IMR-90 (cell line): ENCODE data around the gene GPC4. TPM values are rescaled to one million over a fixed set of nuclear protein-coding genes. Genes with fewer than 3 reads are reported as not detected.

ENCODE experiments used
- ATAC-seq: fragments of 200-7000 bp; cut with Tn5 transposase; 2 replicates; pipeline ENCODE4 v1.9.1; 2020; ENCODE audit warnings: low read depth, mild to moderate bottlenecking, moderate library complexity
- BruUV-seq: library from RNA; stranded (reverse); fragments of 400-500 nt; replicated peaks from 2 replicates; lab custom pipeline; 2021; lab: Mats Ljungman, UMichigan
- CTCF ChIA-PET: fragments of 300-600 bp; formaldehyde crosslinking; extraction: SDS; loops from one replicate; lab custom pipeline; 2021; ENCODE audit warnings: antibody characterized with exemption; lab: Yijun Ruan, JAX
- POLR2A ChIA-PET: fragments of 300-600 bp; sonication (Branson Sonifier 250); formaldehyde crosslinking; loops from one replicate; lab custom pipeline; 2022; ENCODE audit warnings: antibody characterized with exemption; ENCODE audit not compliant: unreplicated experiment; lab: Charles Lee
- DNase-seq: peaks from one replicate; pipeline ENCODE4 v3.0.0; 2013
- H2AFZ ChIP-seq: replicated peaks from 2 replicates; pipeline ENCODE3; 2013; ENCODE audit warnings: low read length, mild to moderate bottlenecking; ENCODE audit not compliant: poor library complexity
- H2AK5ac ChIP-seq: 2 replicates; pipeline ENCODE4 v1.6.1; 2013; ENCODE audit warnings: low read depth, low read length, inconsistent platforms
- H2AK9ac ChIP-seq: replicated peaks from 2 replicates; pipeline ENCODE3; 2013; ENCODE audit warnings: mild to moderate bottlenecking, low read depth, low read length, moderate library complexity; ENCODE audit not compliant: poor library complexity
- H2BK120ac ChIP-seq: 2 replicates; pipeline ENCODE4 v1.6.1; 2013; ENCODE audit warnings: low read depth, low read length, inconsistent platforms
- H2BK15ac ChIP-seq: 3 replicates; pipeline ENCODE4 v1.6.1; 2013; ENCODE audit warnings: low read depth, low read length, inconsistent platforms
- H2BK20ac ChIP-seq: 2 replicates; pipeline ENCODE4 v1.6.1; 2013; ENCODE audit warnings: low read depth, mild to moderate bottlenecking, inconsistent platforms, low read length, moderate library complexity
- H2BK5ac ChIP-seq: 2 replicates; pipeline ENCODE4 v1.6.1; 2013; ENCODE audit warnings: mild to moderate bottlenecking, low read depth, low read length, inconsistent platforms; ENCODE audit not compliant: poor library complexity, severe bottlenecking
- H3K14ac ChIP-seq: replicated peaks from 2 replicates; pipeline ENCODE4 v1.6.1; 2013; ENCODE audit warnings: low read depth, low read length, inconsistent platforms
- H3K18ac ChIP-seq: 2 replicates; pipeline ENCODE4 v1.6.1; 2013; ENCODE audit warnings: low read depth, low read length, control low read depth
- H3K23ac ChIP-seq: 2 replicates; pipeline ENCODE4 v1.6.1; 2013; ENCODE audit warnings: low read depth, low read length, inconsistent platforms
- H3K27ac ChIP-seq: 2 replicates; pipeline ENCODE4 v1.5.1; 2013; ENCODE audit warnings: mild to moderate bottlenecking, control low read depth, low read length; ENCODE audit not compliant: insufficient read depth
- H3K27me3 ChIP-seq: 2 replicates; pipeline ENCODE4 v1.6.1; 2013; ENCODE audit warnings: low read length; ENCODE audit not compliant: control insufficient read depth, insufficient read depth
- H3K36me3 ChIP-seq: 2 replicates; pipeline ENCODE4 v1.6.1; 2013; ENCODE audit warnings: low read length, mixed read lengths; ENCODE audit not compliant: control insufficient read depth, insufficient read depth
- H3K4ac ChIP-seq: 2 replicates; pipeline ENCODE4 v1.6.1; 2013; ENCODE audit warnings: low read depth, low read length, inconsistent platforms
- H3K4me1 ChIP-seq: 2 replicates; pipeline ENCODE4 v1.6.1; 2013; ENCODE audit warnings: low read length, mixed read lengths; ENCODE audit not compliant: control insufficient read depth, insufficient read depth
- H3K4me2 ChIP-seq: 2 replicates; pipeline ENCODE4 v1.6.1; 2013; ENCODE audit warnings: low read depth, mild to moderate bottlenecking, control low read depth, low read length, moderate library complexity
- H3K4me3 ChIP-seq: 2 replicates; pipeline ENCODE4 v1.5.1; 2013; ENCODE audit warnings: low read depth, mild to moderate bottlenecking, control low read depth, low read length, moderate library complexity; ENCODE audit not compliant: insufficient read depth
- H3K56ac ChIP-seq: 2 replicates; pipeline ENCODE4 v1.6.1; 2013; ENCODE audit warnings: low read length, inconsistent platforms; ENCODE audit not compliant: insufficient read depth; ENCODE audit errors: extremely low read depth
- H3K79me1 ChIP-seq, 2 experiments: 2 replicates each; pipeline ENCODE4 v1.6.1; 2013; ENCODE audit warnings: low read length in 2 of 2, inconsistent platforms in 1 of 2, low read depth in 1 of 2
- H3K9ac ChIP-seq: 2 replicates; pipeline ENCODE4 v1.6.1; 2013; ENCODE audit warnings: low read depth, low read length, control low read depth
- H3K9me1 ChIP-seq: 2 replicates; pipeline ENCODE4 v1.6.1; 2013; ENCODE audit warnings: low read length, inconsistent platforms; ENCODE audit not compliant: insufficient read depth
- H3K9me3 ChIP-seq: 2 replicates; pipeline ENCODE4 v1.6.1; 2013; ENCODE audit warnings: low read length; ENCODE audit not compliant: control insufficient read depth, insufficient read depth
- H4K20me1 ChIP-seq: 2 replicates; pipeline ENCODE4 v1.6.1; 2013; ENCODE audit warnings: low read length, inconsistent platforms; ENCODE audit not compliant: insufficient read depth
- H4K5ac ChIP-seq: 2 replicates; pipeline ENCODE4 v1.6.1; 2013; ENCODE audit warnings: mild to moderate bottlenecking, low read depth, low read length, control low read depth
- H4K8ac ChIP-seq, 2 experiments: 2 replicates each; pipeline ENCODE4 v1.6.1; 2013; ENCODE audit warnings: low read depth in 2 of 2, low read length in 2 of 2, control low read depth in 1 of 2, inconsistent platforms in 1 of 2
- H4K91ac ChIP-seq: 2 replicates; pipeline ENCODE4 v1.6.1; 2013; ENCODE audit warnings: low read depth, low read length, inconsistent platforms; ENCODE audit not compliant: insufficient read depth
- RFX5 ChIP-seq: IDR thresholded peaks from 2 replicates; pipeline ENCODE4 v1.8.0; 2012; ENCODE audit warnings: low read depth, mild to moderate bottlenecking, low read length, moderate library complexity
- WGBS, 2 experiments: methylation state at CpG; one replicate each; pipeline versions ENCODE4 v1.1.5 to v1.1.7; 2013; ENCODE audit warnings: missing lambda C conversion rate in 2 of 2; ENCODE audit not compliant: insufficient read length in 1 of 2; ENCODE audit errors: extremely low coverage in 2 of 2; 5-methylcytosine and 5-hydroxymethylcytosine counted together
- dilution Hi-C: fragments of 300-500 bp; cut with HindIII; formaldehyde crosslinking; loops from one replicate; pipeline ENCODE4 v1.14.3; 2018; ENCODE audit warnings: low sequenced_read_pairs; ENCODE audit not compliant: unreplicated experiment
- in situ Hi-C: fragments of 300-500 bp; cut with MboI; formaldehyde crosslinking; loops from 3 replicates; pipeline ENCODE4 v1.14.3; 2019; ENCODE audit warnings: low sequenced_read_pairs, inconsistent platforms, mixed read lengths
- intact Hi-C: fragments of 100-400 bp; cut with micrococcal nuclease; formaldehyde crosslinking; loops from 2 replicates; pipeline ENCODE4 v1.10.0; 2022
- polyA plus RNA-seq, 3 experiments: library from polyadenylated mRNA; depleted of rRNA; stranded (reverse); fragments of >200 nt; gene quantifications; 2 replicates each; pipeline ENCODE4 v1.2.3, GENCODE V29; 2012; ENCODE audit warnings: low replicate concordance in 1 of 3
- total RNA-seq: library from RNA; depleted of rRNA; stranded (reverse); fragments of >200 nt; gene quantifications from 2 replicates; pipeline ENCODE4 v1.2.3, GENCODE V29; 2012
- TF ChIP-seq, protein P1 (sequence below): conservative IDR thresholded peaks from 2 replicates; pipeline ENCODE4 v1.5.1; 2012; ENCODE audit warnings: mild to moderate bottlenecking, low read depth, low read length, improper control_type of control experiment

GPC4 gene
- total and polyA plus RNA-seq, 2 of the 4 experiments (the other 2 are of a cell fraction): 0.54 to 1.6 TPM

DNA sequence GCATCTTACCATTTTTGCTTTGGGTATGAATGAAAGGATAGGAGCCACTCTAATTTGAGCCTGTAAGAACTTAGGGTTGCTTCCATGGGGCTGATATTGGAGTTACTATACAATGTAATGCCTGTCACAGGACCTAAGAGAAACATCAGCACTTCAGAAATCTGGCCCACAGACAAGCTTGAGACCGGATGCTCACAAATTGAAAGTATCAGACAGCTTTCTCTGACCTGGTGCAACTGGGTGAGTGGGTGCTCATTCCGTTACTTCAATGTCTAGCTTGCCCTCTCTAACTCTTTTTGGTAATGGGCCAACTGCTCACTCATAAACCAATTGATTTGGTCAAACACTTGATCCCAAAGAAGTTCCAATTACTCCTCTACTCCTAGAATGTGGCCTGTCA is 62.1 kb downstream of the GPC4 start:
- no TSS peak for BruUV-seq
- no peak overlapping the region for H3K4me3 ChIP-seq
- TF ChIP-seq RFX5: no peak
- TF ChIP-seq, protein P1, sequence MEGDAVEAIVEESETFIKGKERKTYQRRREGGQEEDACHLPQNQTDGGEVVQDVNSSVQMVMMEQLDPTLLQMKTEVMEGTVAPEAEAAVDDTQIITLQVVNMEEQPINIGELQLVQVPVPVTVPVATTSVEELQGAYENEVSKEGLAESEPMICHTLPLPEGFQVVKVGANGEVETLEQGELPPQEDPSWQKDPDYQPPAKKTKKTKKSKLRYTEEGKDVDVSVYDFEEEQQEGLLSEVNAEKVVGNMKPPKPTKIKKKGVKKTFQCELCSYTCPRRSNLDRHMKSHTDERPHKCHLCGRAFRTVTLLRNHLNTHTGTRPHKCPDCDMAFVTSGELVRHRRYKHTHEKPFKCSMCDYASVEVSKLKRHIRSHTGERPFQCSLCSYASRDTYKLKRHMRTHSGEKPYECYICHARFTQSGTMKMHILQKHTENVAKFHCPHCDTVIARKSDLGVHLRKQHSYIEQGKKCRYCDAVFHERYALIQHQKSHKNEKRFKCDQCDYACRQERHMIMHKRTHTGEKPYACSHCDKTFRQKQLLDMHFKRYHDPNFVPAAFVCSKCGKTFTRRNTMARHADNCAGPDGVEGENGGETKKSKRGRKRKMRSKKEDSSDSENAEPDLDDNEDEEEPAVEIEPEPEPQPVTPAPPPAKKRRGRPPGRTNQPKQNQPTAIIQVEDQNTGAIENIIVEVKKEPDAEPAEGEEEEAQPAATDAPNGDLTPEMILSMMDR: no peak
- intact Hi-C loops (no loop called here), in situ Hi-C loops (no loop called here), dilution Hi-C loops (no loop called here)
- no peak overlapping the region for H4K5ac ChIP-seq
- H4K20me1 ChIP-seq: no peaks in the 10 kb centered on the region
- no peaks in the 10 kb centered on the region for H3K4me1 ChIP-seq
- H2BK20ac ChIP-seq: no peak overlapping the region
- H2AFZ ChIP-seq: no peak overlapping the region
- H3K56ac ChIP-seq: no peak overlapping the region
- H2BK15ac ChIP-seq: no peak overlapping the region
- no peaks in the 10 kb centered on the region for H3K9me1 ChIP-seq
- H3K9ac ChIP-seq: no peak overlapping the region
- CTCF ChIA-PET: no interaction called here
- no peak overlapping the region for H3K27ac ChIP-seq
- H3K79me1 ChIP-seq: no peaks in the 10 kb centered on the region
- H3K23ac ChIP-seq: no peak overlapping the region
- H2AK9ac ChIP-seq: no peak overlapping the region
- no peak overlapping the region for H3K4ac ChIP-seq
- no peak overlapping the region for H4K91ac ChIP-seq
- no peak overlapping the region for H4K8ac ChIP-seq
- H2AK5ac ChIP-seq: no peak overlapping the region
- no peak overlapping the region for H3K4me2 ChIP-seq
- ATAC-seq: no peak
- WGBS, 2 experiments: no CpG with 5 or more reads among the region's 2 CpGs
- no peak for DNase-seq
- POLR2A ChIA-PET: no interaction called here
- no peaks in the 10 kb centered on the region for H3K9me3 ChIP-seq
- no peak overlapping the region for H3K14ac ChIP-seq
- no peak overlapping the region for H2BK120ac ChIP-seq
- H3K36me3 ChIP-seq: no peaks in the 10 kb centered on the region
- H3K18ac ChIP-seq: no peak overlapping the region
- H3K27me3 ChIP-seq: peaks cover 2% of the 10 kb centered on the region; the same call in 1 of the 2 replicates
- H2BK5ac ChIP-seq: no peak overlapping the region
